B cell (primary cell): ENCODE measurements around the gene RAB30.

Experiments used
- CTCF ChIP-seq: fragments of 200-600 bp; IDR thresholded peaks from one replicate; pipeline ENCODE4 v1.8.0; 2022; ENCODE audit warnings: antibody characterized with exemption, mild to moderate bottlenecking
- EZH2 ChIP-seq: IDR thresholded peaks from 2 replicates; pipeline ENCODE4 v1.6.1; 2012; ENCODE audit warnings: borderline replicate concordance, low read depth, mild to moderate bottlenecking, moderate library complexity, low read length; ENCODE audit not compliant: insufficient read depth, poor library complexity, severe bottlenecking

GRCh38 chr11:82974851-82975250 lies 96.8 kb downstream of the RAB30 start:
- TF ChIP-seq CTCF (no peak), EZH2 (no peak)
